WTC11 (cell line): ENCODE data around the gene SYNM. TPM values are rescaled to one million over a fixed set of nuclear protein-coding genes. Genes with fewer than 3 reads are reported as not detected.
"Not testable (repeated sequence)": the region's sequence is repeated elsewhere in the genome, so short reads cannot be mapped to it uniquely, and the experiment has no call there.

Source experiments
- ATAC-seq: fragments of 200-7000 bp; cut with Tn5 transposase; 2 replicates; pipeline ENCODE4 v1.10.0; 2021; ENCODE audit warnings: mild to moderate bottlenecking, moderate library complexity
- CTCF ChIA-PET: fragments of 300-600 bp; sonication (Branson Sonifier 250); formaldehyde crosslinking; loops from one replicate; lab custom pipeline; 2021; ENCODE audit warnings: antibody characterized with exemption; lab: Charles Lee
- POLR2A ChIA-PET: fragments of 350-600 bp; sonication (Branson Sonifier 250); formaldehyde crosslinking; loops from one replicate; lab custom pipeline; 2021; ENCODE audit warnings: antibody characterized with exemption; lab: Charles Lee
- DNase-seq: peaks from one replicate; pipeline ENCODE4 v3.0.0; 2021; ENCODE audit warnings: low spot score
- H3K27ac Mint-ChIP-seq: 2 replicates; pipeline ENCODE4 v1.8.0; 2021; ENCODE audit warnings: mixed read lengths
- H3K27me3 Mint-ChIP-seq: 2 replicates; pipeline ENCODE4 v1.8.0; 2021; ENCODE audit warnings: low read depth, mild to moderate bottlenecking, moderate library complexity, mixed read lengths
- H3K36me3 Mint-ChIP-seq: 2 replicates; pipeline ENCODE4 v1.8.0; 2021; ENCODE audit warnings: mixed read lengths
- H3K4me1 Mint-ChIP-seq: 2 replicates; pipeline ENCODE4 v1.8.0; 2022; ENCODE audit warnings: mixed read lengths
- H3K4me3 Mint-ChIP-seq: 2 replicates; pipeline ENCODE4 v1.8.0; 2021; ENCODE audit warnings: mild to moderate bottlenecking, moderate library complexity, mixed read lengths
- H3K9me3 Mint-ChIP-seq: 2 replicates; pipeline ENCODE4 v1.8.0; 2021; ENCODE audit warnings: mixed read lengths
- CREM ChIP-seq: sonication (generic); formaldehyde crosslinking; IDR thresholded peaks from 2 replicates; pipeline ENCODE4 v1.8.1; 2022; ENCODE audit warnings: mild to moderate bottlenecking, missing genetic modification reagents, moderate library complexity
- E2F1 ChIP-seq: sonication (generic); formaldehyde crosslinking; IDR thresholded peaks from 2 replicates; pipeline ENCODE4 v1.8.0; 2022; ENCODE audit warnings: mild to moderate bottlenecking, missing genetic modification reagents
- E2F4 ChIP-seq: sonication (generic); formaldehyde crosslinking; IDR thresholded peaks from 2 replicates; pipeline ENCODE4 v1.8.1; 2022; ENCODE audit warnings: low read depth, mild to moderate bottlenecking, moderate library complexity, missing genetic modification reagents, borderline replicate concordance
- E2F5 ChIP-seq: sonication (generic); formaldehyde crosslinking; IDR thresholded peaks from 2 replicates; pipeline ENCODE4 v1.8.1; 2022; ENCODE audit warnings: mild to moderate bottlenecking, moderate library complexity, missing genetic modification reagents
- FOXJ3 ChIP-seq: sonication (generic); formaldehyde crosslinking; IDR thresholded peaks from 2 replicates; pipeline ENCODE4 v1.9.0; 2021; ENCODE audit warnings: missing genetic modification reagents, mild to moderate bottlenecking, borderline replicate concordance
- FOXP1 ChIP-seq: sonication (generic); formaldehyde crosslinking; IDR thresholded peaks from 2 replicates; pipeline ENCODE4 v1.8.0; 2022; ENCODE audit warnings: missing genetic modification reagents, mild to moderate bottlenecking, moderate library complexity, borderline replicate concordance
- GRHL2 ChIP-seq: fragments of 250-450 bp; sonication (Bioruptor Pico); IDR thresholded peaks from 2 replicates; pipeline ENCODE4 v1.8.0; 2022; ENCODE audit warnings: mild to moderate bottlenecking, moderate library complexity; ENCODE audit not compliant: insufficient replicate concordance, severe bottlenecking
- HMGA2 ChIP-seq: fragments of 250-450 bp; sonication (Bioruptor Pico); IDR thresholded peaks from 2 replicates; pipeline ENCODE4 v1.4.0; 2021; ENCODE audit warnings: mild to moderate bottlenecking, moderate library complexity
- IRF1 ChIP-seq: sonication (generic); formaldehyde crosslinking; IDR thresholded peaks from 2 replicates; pipeline ENCODE4 v1.8.0; 2023; ENCODE audit warnings: missing genetic modification reagents
- NR1H2 ChIP-seq: sonication (generic); formaldehyde crosslinking; IDR thresholded peaks from 2 replicates; pipeline ENCODE4 v1.9.0; 2021; ENCODE audit warnings: mild to moderate bottlenecking, moderate library complexity, missing genetic modification reagents
- PRDM15 ChIP-seq: sonication (generic); formaldehyde crosslinking; IDR thresholded peaks from 2 replicates; pipeline ENCODE4 v1.8.0; 2022; ENCODE audit warnings: missing genetic modification reagents
- SMAD3 ChIP-seq: sonication (generic); formaldehyde crosslinking; IDR thresholded peaks from 2 replicates; pipeline ENCODE4 v1.8.0; 2022; ENCODE audit warnings: missing genetic modification reagents, mild to moderate bottlenecking, borderline replicate concordance
- STAT6 ChIP-seq: sonication (generic); formaldehyde crosslinking; conservative IDR thresholded peaks from 2 replicates; pipeline ENCODE4 v1.8.1; 2023; ENCODE audit warnings: mild to moderate bottlenecking, low read depth, missing genetic modification reagents, moderate library complexity
- TP53 ChIP-seq: sonication (generic); formaldehyde crosslinking; IDR thresholded peaks from 2 replicates; pipeline ENCODE4 v1.8.1; 2023; ENCODE audit warnings: mild to moderate bottlenecking, missing genetic modification reagents
- ZNF138 ChIP-seq: sonication (generic); formaldehyde crosslinking; conservative IDR thresholded peaks from 2 replicates; pipeline ENCODE4 v1.8.1; 2022; ENCODE audit warnings: mild to moderate bottlenecking, moderate library complexity, missing genetic modification reagents
- ZNF219 ChIP-seq: sonication (generic); formaldehyde crosslinking; IDR thresholded peaks from 2 replicates; pipeline ENCODE4 v1.8.0; 2023; ENCODE audit warnings: missing genetic modification reagents, mild to moderate bottlenecking, borderline replicate concordance
- ZNF232 ChIP-seq: sonication (generic); formaldehyde crosslinking; IDR thresholded peaks from 2 replicates; pipeline ENCODE4 v1.8.0; 2022; ENCODE audit warnings: mild to moderate bottlenecking, missing genetic modification reagents
- ZNF281 ChIP-seq: sonication (generic); formaldehyde crosslinking; IDR thresholded peaks from 2 replicates; pipeline ENCODE4 v1.8.0; 2023; ENCODE audit warnings: mild to moderate bottlenecking, missing genetic modification reagents
- ZNF512 ChIP-seq: sonication (generic); formaldehyde crosslinking; IDR thresholded peaks from 2 replicates; pipeline ENCODE4 v1.8.1; 2022; ENCODE audit warnings: missing genetic modification reagents, borderline replicate concordance
- total RNA-seq: library from RNA; stranded (reverse); gene quantifications from 3 replicates; pipeline ENCODE4 v1.2.3, GENCODE V29; 2021

Gene SYNM
- total RNA-seq, 1 experiment from 2014 or later = 2.2 TPM

GRCh38 chr15:99110581-99111320 is 5.9 kb downstream of the SYNM start:
- no peak for ATAC-seq
- CTCF ChIA-PET = interaction anchor here (2.0 kb wide), 1 partner anchor 10 kb away, joined by 10 read pairs; no protein-coding TSS in a partner anchor
- Mint-ChIP-seq H3K27me3 (peaks cover 30% of the 10 kb centered on the region), H3K36me3 (no peaks in the 10 kb centered on the region), H3K27ac (no peak overlapping the region), H3K4me3 (no peak overlapping the region), H3K9me3 (no peaks in the 10 kb centered on the region)
- no peak for TF ChIP-seq ZNF512
- TF ChIP-seq CREM (CRISPR knock-in tag) = no peak
- TF ChIP-seq IRF1 = no peak
- no peak for TF ChIP-seq ZNF232 (CRISPR knock-in tag)
- TF ChIP-seq FOXP1 (CRISPR knock-in tag) = no peak
- TF ChIP-seq ZNF281 (CRISPR knock-in tag) = no peak
- TF ChIP-seq STAT6 (CRISPR knock-in tag) = no peak
- TF ChIP-seq TP53 (CRISPR knock-in tag) = no peak
- TF ChIP-seq NR1H2 (CRISPR knock-in tag) = no peak
- TF ChIP-seq E2F4 (CRISPR knock-in tag) = no peak
- no peak for TF ChIP-seq GRHL2 (CRISPR knock-in tag)
- TF ChIP-seq HMGA2 (CRISPR knock-in tag) = no peak
- TF ChIP-seq FOXJ3 = no peak
- TF ChIP-seq SMAD3 = no peak
- no peak for TF ChIP-seq E2F1 (CRISPR knock-in tag)
- no peak for TF ChIP-seq ZNF138 (CRISPR knock-in tag)
- TF ChIP-seq PRDM15 = no peak
- TF ChIP-seq E2F5 (CRISPR knock-in tag) = no peak
- TF ChIP-seq ZNF219 (CRISPR knock-in tag) = no peak
- TF ChIP-seq, all 79 proteins: peak for 0
- DNase-seq = no peak
- POLR2A ChIA-PET = no interaction called here
- H3K4me1 Mint-ChIP-seq = 0 out of 2 replicates have a peak, but pooled peaks cover 4% of the 10 kb centered on the region

- H3K36me3 Mint-ChIP-seq, H3K9me3 Mint-ChIP-seq, H3K4me1 Mint-ChIP-seq, CTCF ChIA-PET, H3K4me3 Mint-ChIP-seq, H3K27ac Mint-ChIP-seq, DNase-seq, ATAC-seq, POLR2A ChIA-PET: not testable (repeated sequence)
- H3K27me3 Mint-ChIP-seq = peaks cover 21% of the 10 kb centered on the region
These were observed 6.8 kb downstream of the SYNM start for GRCh38 chr15:99111641-99112040.
